ENCODE results near the gene B3GAT1.
"Not testable (repeated sequence)": the region's sequence is repeated elsewhere in the genome, so short reads cannot be mapped to it uniquely, and the experiment has no call there.

Gene B3GAT1

GRCh38 chr11:134355136-134355535 is 56.9 kb downstream of the B3GAT1 start:
- no peak for DNase-seq (ENCODE audit: low spot score)

- DNase-seq (ENCODE audit: low spot score): no peak
Observed at GRCh38 chr11:134352111-134352510, 59.9 kb downstream of the B3GAT1 start.

- no peak for DNase-seq (ENCODE audit: low spot score)
Observed at GRCh38 chr11:134350381-134350780, 61.7 kb downstream of the B3GAT1 start.

GRCh38 chr11:134349802-134350355 is 62.2 kb downstream of the B3GAT1 start:
- no peak for DNase-seq (ENCODE audit: low spot score)

- no peak for DNase-seq (ENCODE audit: low spot score)
Observed at GRCh38 chr11:134349109-134349801, 62.8 kb downstream of the B3GAT1 start.

GRCh38 chr11:134347441-134347840 is 64.6 kb downstream of the B3GAT1 start:
- no peak for DNase-seq (ENCODE audit: low spot score)

- no peak for DNase-seq (ENCODE audit: low spot score)
Observed at GRCh38 chr11:134346976-134347350, 65.1 kb downstream of the B3GAT1 start.

GRCh38 chr11:134346101-134346975 is 65.7 kb downstream of the B3GAT1 start:
- DNase-seq (ENCODE audit: low spot score): no peak

GRCh38 chr11:134345237-134345550 is 66.8 kb downstream of the B3GAT1 start:
- no peak for DNase-seq (ENCODE audit: low spot score)

- not testable (repeated sequence) for DNase-seq (ENCODE audit: low spot score)
Observed at GRCh38 chr11:134344497-134345236, 67.4 kb downstream of the B3GAT1 start.

- DNase-seq (ENCODE audit: low spot score): peak; percentile 9
Observed at GRCh38 chr11:134343646-134344045, 68.4 kb downstream of the B3GAT1 start.

- DNase-seq (ENCODE audit: low spot score): no peak
Observed at GRCh38 chr11:134342572-134343340, 69.3 kb downstream of the B3GAT1 start.

GRCh38 chr11:134341805-134342571 is 70.1 kb downstream of the B3GAT1 start:
- DNase-seq (ENCODE audit: low spot score): no peak

- no peak for DNase-seq (ENCODE audit: low spot score)
Observed at GRCh38 chr11:134340354-134340964, 71.6 kb downstream of the B3GAT1 start.

- DNase-seq (ENCODE audit: low spot score): no peak
Observed at GRCh38 chr11:134339756-134340155, 72.3 kb downstream of the B3GAT1 start.

- DNase-seq (ENCODE audit: low spot score): no peak
Observed at GRCh38 chr11:134338654-134339053, 73.4 kb downstream of the B3GAT1 start.

- no peak for DNase-seq (ENCODE audit: low spot score)
Observed at GRCh38 chr11:134338068-134338467, 74.0 kb downstream of the B3GAT1 start.

- no peak for DNase-seq (ENCODE audit: low spot score)
Observed at GRCh38 chr11:134337051-134337450, 75.0 kb downstream of the B3GAT1 start.

GRCh38 chr11:134334796-134335571 is 77.1 kb downstream of the B3GAT1 start:
- DNase-seq (ENCODE audit: low spot score): no peak

GRCh38 chr11:134333946-134334345 is 78.1 kb downstream of the B3GAT1 start:
- DNase-seq (ENCODE audit: low spot score): peak; percentile 18
